GM12873 (cell line): Measurements from ENCODE around the gene CCDC102B.

Source experiments
- CTCF ChIP-seq: IDR thresholded peaks from 2 replicates; pipeline ENCODE4 v1.5.1; 2012; ENCODE audit warnings: low read depth, mild to moderate bottlenecking, moderate library complexity, low read length, control low read depth; ENCODE audit not compliant: insufficient read depth; ENCODE audit errors: missing control alignments

The CCDC102B gene

GRCh38 chr18:68915061-68915460 is 117.2 kb downstream of the CCDC102B start:
- TF ChIP-seq CTCF = no peak

DNA sequence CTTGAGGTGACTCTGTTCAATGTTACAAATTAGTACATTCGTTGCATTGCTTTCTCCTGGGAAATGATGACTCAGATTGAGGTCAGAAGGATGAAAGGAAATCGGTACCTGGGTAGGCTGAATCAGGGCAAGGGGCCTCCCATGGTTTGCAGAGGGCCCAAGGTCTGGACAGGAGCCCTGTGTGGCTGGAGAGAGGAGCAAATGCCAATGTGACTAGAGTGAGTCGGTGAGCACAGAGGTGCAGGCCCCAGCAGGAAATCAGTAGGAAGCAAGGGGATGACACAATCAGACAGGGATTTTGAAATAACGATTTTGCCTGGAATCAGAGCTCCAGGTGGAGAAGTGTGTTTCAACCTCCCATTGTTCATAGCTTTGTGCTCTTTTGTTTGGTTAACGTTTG is 118.9 kb downstream of the CCDC102B start:
- no peak for TF ChIP-seq CTCF

DNA sequence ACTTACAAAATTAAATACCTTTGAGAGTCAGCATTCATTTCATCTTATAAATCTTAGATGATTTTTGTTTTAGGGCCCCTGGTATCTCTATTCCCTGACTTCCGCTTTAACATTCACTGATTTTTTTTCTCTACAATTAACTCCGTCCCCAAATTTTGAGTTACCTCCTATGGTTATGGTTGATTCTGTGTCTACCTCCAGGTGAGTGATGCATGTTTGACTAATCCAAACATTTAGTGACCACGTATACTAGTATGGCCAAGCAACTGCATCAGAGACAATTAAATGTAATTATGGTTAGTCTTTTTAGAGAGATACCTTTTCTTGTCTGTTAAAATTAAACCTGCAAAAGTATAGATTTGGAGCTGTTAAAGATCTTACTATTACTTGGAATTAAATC is 120.3 kb downstream of the CCDC102B start:
- no peak for TF ChIP-seq CTCF

DNA sequence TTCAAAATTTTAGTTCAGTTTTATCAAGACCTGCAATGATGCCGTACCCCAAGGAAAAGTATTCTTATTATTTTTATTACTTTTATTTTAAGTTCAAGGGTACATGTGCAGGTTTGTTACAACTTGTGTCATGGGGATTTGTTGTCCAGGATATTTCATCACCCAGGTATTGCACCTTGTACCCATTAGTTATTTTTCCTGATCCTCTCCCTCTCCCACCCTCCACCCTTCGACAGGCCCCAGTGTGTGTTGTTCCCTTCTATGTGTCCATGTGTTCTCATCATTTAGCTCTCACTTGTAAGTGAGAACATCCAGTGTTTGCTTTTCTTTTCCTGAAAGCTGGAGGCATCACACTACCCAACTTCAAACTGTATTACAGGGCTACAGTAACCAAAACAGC is 122.0 kb downstream of the CCDC102B start:
- TF ChIP-seq CTCF = no peak

- no peak for TF ChIP-seq CTCF
These were observed 124.5 kb downstream of the CCDC102B start for GRCh38 chr18:68922392-68922791.

DNA sequence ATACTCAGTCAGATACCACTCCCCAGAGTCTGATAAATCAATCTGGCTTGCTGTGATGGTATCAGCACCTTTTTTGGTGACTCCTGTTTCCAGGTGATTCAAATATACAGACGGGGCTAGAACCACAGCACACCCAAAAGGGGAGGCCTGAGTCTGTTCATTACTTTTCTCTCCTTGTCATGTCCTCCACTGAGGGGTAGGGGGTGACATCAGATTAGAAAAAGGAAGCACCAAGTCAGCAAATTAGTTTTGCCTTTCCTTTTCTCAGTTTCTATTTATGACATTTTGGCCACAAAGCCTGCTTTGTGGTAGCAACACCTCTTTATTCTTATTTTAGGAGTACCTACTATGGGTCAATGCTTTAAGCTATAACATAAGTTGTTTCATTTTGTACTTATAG is 127.4 kb downstream of the CCDC102B start:
- TF ChIP-seq CTCF = peak; percentile 54

DNA sequence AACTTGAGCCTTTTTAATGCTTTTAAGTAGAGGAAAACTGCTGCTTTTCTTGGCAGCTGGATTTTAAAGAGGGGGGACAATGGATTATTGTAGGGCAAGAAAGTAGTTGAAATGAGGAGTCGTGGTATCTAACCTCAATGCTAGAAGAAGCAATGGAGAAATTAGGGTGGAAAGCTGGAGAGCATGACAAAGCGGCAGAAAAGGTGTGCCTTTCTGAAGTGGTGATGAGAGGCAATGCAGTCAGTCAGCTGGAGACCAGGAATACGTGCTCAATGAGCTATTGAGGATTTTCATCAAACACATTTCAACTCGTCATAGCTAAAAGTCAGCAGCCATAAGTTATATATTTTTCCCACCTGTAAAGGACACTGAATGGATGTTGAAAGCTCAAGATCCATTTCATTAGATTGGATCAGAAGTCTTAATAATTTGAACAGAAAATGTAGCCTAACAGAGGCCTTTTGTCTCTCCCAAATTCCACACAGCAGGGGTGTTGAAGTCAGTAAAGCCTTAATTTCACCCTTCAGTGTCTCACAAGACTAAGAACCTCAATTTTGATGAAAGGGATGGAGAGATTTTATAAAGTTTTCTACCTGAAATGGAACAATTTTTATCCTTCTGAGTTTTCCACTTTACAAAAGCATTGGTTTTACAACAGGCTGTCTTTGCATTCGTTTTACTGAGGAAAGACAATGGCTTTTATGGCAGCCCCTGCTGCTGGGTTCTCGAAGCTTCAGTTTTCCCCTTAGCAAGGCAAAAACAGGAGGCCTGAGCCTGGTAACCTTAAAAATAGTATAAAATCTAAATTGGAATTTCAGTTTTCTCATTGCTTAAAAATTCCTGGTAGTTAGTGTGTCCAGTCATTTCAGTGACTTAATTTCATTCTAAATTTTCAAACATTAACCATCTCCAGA is 131.1 kb downstream of the CCDC102B start:
- TF ChIP-seq CTCF = no peak
